ENCODE data around the gene ARL11. TPM values are rescaled to one million over a fixed set of nuclear protein-coding genes. Genes with fewer than 3 reads are reported as not detected.
"Not testable (repeated sequence)": the region's sequence is repeated elsewhere in the genome, so short reads cannot be mapped to it uniquely, and the experiment has no call there.

The ARL11 gene
- total and polyA plus RNA-seq, 8 donors = 0.44 to 7.6 (median 0.61) TPM

DNA sequence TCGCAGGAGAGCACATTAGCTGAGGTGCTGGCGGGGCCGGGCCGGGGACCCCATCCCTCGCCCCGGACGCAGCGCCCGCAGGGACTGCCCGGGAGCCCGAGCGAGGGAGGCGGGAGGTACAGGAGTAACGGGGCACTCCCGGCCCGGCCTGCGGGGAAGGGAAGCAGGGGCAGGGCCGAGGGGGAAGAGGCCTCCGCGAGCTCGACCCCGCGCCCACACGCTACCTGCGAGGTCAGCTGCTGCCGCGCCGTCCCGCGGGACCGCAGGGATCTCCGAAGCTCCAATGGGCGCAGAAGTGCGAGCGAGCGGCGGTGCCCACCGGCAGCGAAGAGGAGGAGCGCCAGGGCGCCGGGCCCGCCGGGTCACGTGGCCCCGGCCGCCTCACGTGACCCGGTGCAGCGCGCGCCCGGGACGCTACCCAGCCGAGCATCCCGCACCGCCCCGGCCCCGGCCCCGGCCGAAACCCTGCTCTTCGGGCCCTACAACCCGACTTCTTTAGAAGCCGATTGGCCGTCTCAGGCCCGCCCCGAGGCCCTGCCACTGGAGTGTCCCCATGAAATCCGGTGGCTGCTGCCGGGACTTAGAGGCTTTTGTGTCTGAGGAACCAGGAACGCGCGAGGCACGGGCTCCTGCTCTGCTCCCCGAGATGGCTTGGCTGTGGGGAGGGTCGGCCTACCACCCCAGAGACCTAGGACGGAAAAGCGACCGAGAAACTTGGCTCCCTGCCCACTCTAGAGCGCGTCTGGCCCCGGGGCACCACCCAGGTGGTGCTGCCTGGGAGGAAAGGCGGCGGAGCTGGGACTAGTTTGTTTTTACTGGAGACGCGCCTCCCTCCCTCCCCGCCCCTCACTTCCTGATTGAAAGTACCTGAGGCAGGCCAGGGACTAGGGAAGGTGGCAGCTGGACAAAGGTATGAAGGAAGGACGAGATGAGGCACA is 42.8 kb upstream of the ARL11 start, which contains the start of gene RCBTB1:
Gene RCBTB1 (minus strand): TSS at position 339 of the 938 bp plus-strand sequence. CDS start 18,279 bp downstream, outside the sequence.
- Histone ChIP-seq H3K4me1 (peaks cover 0 to 24% of the 10 kb centered on the region in 2 donors), H3K9me3 (no peaks in the 10 kb centered on the region), H3K27ac (peak within 1 kb of the TSS; percentile 74 to 86), H3K4me3 (peak within 1 kb of the TSS; percentile 96 to 98), H3K27me3 (no peaks in the 10 kb centered on the region), H3K36me3 (peaks cover 0 to 15% of the 10 kb centered on the region in 2 donors)
- intact Hi-C loops (cut with DNase I) = no loop called here
- ATAC-seq (peak; percentile 97), DNase-seq (peak; percentile 66 to 91 (median 71))
- no peak for TF ChIP-seq CTCF (IDR thresholded peaks at IDR 0.05)

DNA sequence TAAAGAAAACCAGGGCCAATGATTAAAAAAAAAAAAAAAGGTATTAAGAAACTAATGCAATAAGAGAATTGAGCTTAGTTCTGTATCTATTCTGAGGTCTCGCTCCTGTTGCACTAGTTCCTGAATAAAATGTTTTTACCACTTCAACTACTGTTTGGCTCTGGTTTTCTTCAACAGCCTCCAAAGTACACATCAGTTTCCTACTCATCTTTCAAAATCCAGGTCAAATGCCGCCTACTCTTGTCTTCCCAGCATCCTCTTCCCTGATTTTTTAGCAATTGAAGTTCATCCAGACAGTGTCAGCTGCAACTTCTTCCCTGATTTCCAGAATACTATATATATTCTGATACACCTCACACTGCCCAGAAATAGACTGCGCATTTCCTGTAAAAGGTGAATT is 41.6 kb upstream of the ARL11 start:
- TF ChIP-seq CTCF (IDR thresholded peaks at IDR 0.05) = no peak
- Histone ChIP-seq H3K4me3 (no peak overlapping the region), H3K9me3 (no peaks in the 10 kb centered on the region), H3K27ac (no peak overlapping the region), H3K36me3 (peaks cover 0 to 9% of the 10 kb centered on the region in 2 donors), H3K4me1 (peaks cover 0 to 24% of the 10 kb centered on the region in 2 donors), H3K27me3 (no peaks in the 10 kb centered on the region)
- intact Hi-C loops (cut with DNase I) = no loop called here
- DNase-seq (no peak), ATAC-seq (no peak)

- DNase-seq (no peak), ATAC-seq (no peak)
- no peaks in the 10 kb centered on the region for H3K27me3 ChIP-seq
- H3K4me1 ChIP-seq = peaks cover 0 to 24% of the 10 kb centered on the region in 2 donors
- H3K36me3 ChIP-seq = peaks cover 0 to 6% of the 10 kb centered on the region in 2 donors
- no peak for TF ChIP-seq CTCF (IDR thresholded peaks at IDR 0.05)
- H3K4me3 ChIP-seq = no peak overlapping the region
- intact Hi-C loops (cut with DNase I) = no loop called here
- no peaks in the 10 kb centered on the region for H3K9me3 ChIP-seq
- no peak overlapping the region for H3K27ac ChIP-seq
Measured at GRCh38 chr13:49587311-49587847, 40.9 kb upstream of the ARL11 start.

- DNase-seq; H3K36me3 ChIP-seq; H3K27ac ChIP-seq; H3K4me3 ChIP-seq; H3K27me3 ChIP-seq; H3K9me3 ChIP-seq; ATAC-seq; intact Hi-C loops (cut with DNase I); H3K4me1 ChIP-seq: not testable (repeated sequence)
Measured at GRCh38 chr13:49590714-49591113, 37.6 kb upstream of the ARL11 start.

DNA sequence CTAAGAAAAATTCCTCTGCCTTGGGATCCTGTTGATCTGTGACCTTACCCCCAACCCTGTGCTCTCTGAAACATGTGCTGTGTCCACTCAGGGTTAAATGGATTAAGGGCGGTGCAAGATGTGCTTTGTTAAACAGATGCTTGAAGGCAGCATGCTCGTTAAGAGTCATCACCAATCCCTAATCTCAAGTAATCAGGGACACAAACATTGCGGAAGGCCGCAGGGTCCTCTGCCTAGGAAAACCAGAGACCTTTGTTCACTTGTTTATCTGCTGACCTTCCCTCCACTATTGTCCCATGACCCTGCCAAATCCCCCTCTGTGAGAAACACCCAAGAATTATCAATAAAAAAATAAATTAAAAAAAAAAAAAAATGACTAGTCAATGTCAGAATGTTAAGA is 34.4 kb upstream of the ARL11 start:
- H3K4me1 ChIP-seq; H3K36me3 ChIP-seq; DNase-seq; H3K4me3 ChIP-seq; ATAC-seq; H3K27ac ChIP-seq; H3K27me3 ChIP-seq; intact Hi-C loops (cut with DNase I); H3K9me3 ChIP-seq: not testable (repeated sequence)

- TF ChIP-seq CTCF (IDR thresholded peaks at IDR 0.05) = no peak
- H3K4me1 ChIP-seq = no peaks in the 10 kb centered on the region
- no peak for ATAC-seq
- H3K9me3 ChIP-seq = no peaks in the 10 kb centered on the region
- H3K4me3 ChIP-seq = no peak overlapping the region
- intact Hi-C loops (cut with DNase I) = no loop called here
- H3K27ac ChIP-seq = no peak overlapping the region
- H3K27me3 ChIP-seq = no peaks in the 10 kb centered on the region
- no peak for DNase-seq
- no peaks in the 10 kb centered on the region for H3K36me3 ChIP-seq
Measured at GRCh38 chr13:49594576-49594975, 33.7 kb upstream of the ARL11 start.

Measured in left lung (tissue), 10 donors.